Activated T-cell treated with anti-CD3 and anti-CD28 coated beads, Interleukin-2, amount 50 U/mL, for 72 hours (primary cell): Measurements from ENCODE around the gene CBX3. TPM values are rescaled to one million over a fixed set of nuclear protein-coding genes. Genes with fewer than 3 reads are reported as not detected.

ENCODE experiments used
- ATAC-seq, 2 donors: fragments of 150-1000 bp; cut with Tn5 transposase; replicated peaks in 1 of 2; 2 replicates each; pipeline ENCODE4 v1.10.0; 2021; ENCODE audit warnings: moderate library complexity in 2 of 2, mild to moderate bottlenecking in 1 of 2
- DNase-seq, 2 donors: peaks; one replicate each; pipeline ENCODE4 v3.0.0; 2021 to 2022; ENCODE audit warnings: mixed read lengths in 1 of 2
- H3K27ac Mint-ChIP-seq: one replicate; pipeline ENCODE4 v1.8.0; 2022; ENCODE audit warnings: mild to moderate bottlenecking, moderate library complexity, mixed read lengths
- H3K27me3 Mint-ChIP-seq: one replicate; pipeline ENCODE4 v1.8.0; 2022; ENCODE audit warnings: low read depth, mixed read lengths
- H3K36me3 Mint-ChIP-seq, 2 donors: one replicate each; pipeline ENCODE4 v1.8.0; 2022; ENCODE audit warnings: mixed read lengths in 2 of 2, mild to moderate bottlenecking in 1 of 2; ENCODE audit not compliant: insufficient read depth in 2 of 2
- H3K4me1 Mint-ChIP-seq: one replicate; pipeline ENCODE4 v1.8.0; 2022; ENCODE audit warnings: low read depth, mixed read lengths
- H3K4me3 Mint-ChIP-seq, 2 donors: one replicate each; pipeline ENCODE4 v1.8.0; 2022; ENCODE audit warnings: mild to moderate bottlenecking in 2 of 2, mixed read lengths in 2 of 2, moderate library complexity in 2 of 2
- H3K9me3 Mint-ChIP-seq, 2 donors: one replicate each; pipeline ENCODE4 v1.8.0; 2022; ENCODE audit warnings: mixed read lengths in 2 of 2
- total RNA-seq, 2 donors: library from RNA; stranded (reverse); gene quantifications; one replicate each; pipeline ENCODE4 v1.2.3, GENCODE V29; 2022

CBX3 gene
- total RNA-seq, 2 donors from 2014 or later: 201 to 221 TPM

DNA sequence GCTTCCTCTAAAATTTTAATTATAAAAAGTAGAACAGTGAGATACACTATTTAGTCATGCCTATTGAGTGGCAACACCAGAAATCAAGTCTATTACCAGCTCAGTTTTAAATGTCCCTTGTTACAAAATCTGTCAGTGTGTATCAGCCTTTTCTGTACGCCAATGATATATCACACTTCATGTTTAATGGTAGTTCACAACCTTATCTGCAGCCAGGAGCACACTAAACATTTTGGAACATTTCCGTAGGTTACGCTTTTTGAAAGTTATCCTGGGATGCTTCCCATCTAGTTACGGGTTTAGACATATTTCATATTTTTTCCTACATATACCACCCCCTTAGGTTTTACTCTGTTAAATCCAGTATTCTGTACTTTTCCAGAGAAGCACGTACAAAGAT, 6.4 kb upstream of the CBX3 start:
- Mint-ChIP-seq H3K27ac (peak overlapping the region; percentile 100), H3K9me3 (no peaks in the 10 kb centered on the region), H3K4me3 (peak overlapping the region; percentile 96 to 100), H3K36me3 (peaks cover 46 to 88% of the 10 kb centered on the region in 2 donors), H3K4me1 (peaks cover 73% of the 10 kb centered on the region), H3K27me3 (no peaks in the 10 kb centered on the region)
- ATAC-seq: no peak
- DNase-seq: no peak

DNA sequence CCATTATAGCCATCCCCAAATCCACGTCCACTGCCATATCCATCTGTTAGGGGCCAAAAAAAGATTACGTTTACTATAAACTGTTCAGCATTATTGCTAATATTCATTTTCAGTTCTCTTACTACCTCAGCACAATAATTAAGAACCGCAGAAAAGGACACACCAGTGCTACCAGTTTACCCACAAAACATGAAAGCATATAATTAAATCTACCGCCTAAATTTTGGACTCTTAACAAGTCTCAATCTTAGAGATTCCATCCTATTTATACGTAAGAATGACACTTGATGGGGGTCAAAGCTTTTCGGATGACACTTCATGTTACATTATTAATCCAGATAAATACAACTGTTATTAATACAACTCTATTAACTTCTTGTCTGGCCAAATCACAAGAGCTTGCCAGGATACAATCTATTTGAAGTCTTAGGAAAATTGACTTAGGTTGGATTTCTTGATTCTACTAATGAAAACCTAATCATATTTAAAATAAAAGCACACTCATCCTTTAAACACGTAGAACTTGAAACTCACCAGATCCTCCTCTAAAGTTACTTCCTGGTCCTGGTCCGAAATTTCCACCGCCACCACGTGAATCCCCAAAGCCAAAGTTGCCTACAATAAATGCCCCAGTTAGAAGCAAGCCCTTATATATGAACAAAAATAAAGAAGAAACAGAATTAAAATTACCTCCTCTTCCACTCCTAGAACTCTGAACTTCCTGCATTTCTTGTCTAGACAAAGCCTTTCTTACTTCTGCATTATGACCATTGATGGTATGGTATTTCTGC, 5.5 kb upstream of the CBX3 start:
- no peak for ATAC-seq
- DNase-seq: no peak
- peak overlapping the region; percentile 96 to 100 for H3K4me3 Mint-ChIP-seq
- no peaks in the 10 kb centered on the region for H3K9me3 Mint-ChIP-seq
- H3K36me3 Mint-ChIP-seq: peaks cover 48 to 84% of the 10 kb centered on the region in 2 donors
- no peaks in the 10 kb centered on the region for H3K27me3 Mint-ChIP-seq
- H3K4me1 Mint-ChIP-seq: peaks cover 68% of the 10 kb centered on the region
- H3K27ac Mint-ChIP-seq: peak overlapping the region; percentile 100

DNA sequence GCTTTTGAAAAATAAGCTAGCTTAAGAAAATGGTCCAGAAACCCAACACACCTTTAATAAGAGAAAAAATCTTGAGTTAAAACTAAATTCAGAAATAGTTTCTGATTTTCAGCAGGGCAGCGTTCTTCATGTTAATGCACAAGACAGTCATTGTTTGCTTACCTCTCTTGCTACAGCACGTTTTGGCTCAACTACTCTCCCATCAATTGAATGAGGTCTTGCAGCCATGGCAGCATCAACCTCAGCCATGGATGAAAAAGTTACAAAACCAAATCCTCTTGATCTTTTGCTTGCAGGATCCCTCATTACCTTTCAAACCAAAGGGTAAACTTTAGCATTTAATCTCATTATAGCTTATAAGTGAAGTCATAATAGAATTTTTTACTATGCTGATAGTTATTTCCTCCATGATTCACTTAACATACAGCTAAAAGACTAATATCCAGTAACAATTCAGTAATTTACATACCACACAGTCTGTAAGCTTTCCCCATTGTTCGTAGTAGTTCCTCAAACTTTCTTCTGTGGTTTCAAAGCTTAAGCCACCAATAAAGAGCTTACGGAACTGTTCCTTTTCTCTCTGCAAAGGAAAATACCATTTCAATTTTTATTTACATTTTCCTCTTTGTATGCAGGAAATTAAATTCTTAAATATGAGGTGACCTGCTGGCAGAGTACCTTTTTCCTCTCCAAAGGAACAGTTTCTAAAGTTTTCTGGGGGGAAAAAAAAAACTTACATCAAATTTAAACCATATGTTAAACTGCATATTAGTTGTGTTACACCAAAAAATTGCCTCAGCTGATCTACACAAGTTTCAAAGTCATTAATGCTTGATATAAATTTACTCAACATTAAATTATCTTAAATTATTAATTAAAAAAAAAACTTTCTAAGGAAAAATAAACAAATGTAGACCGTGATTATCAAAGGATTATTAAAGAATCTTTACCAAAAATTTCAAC, 4.1 kb upstream of the CBX3 start:
- no peaks in the 10 kb centered on the region for H3K9me3 Mint-ChIP-seq
- ATAC-seq (no peak), DNase-seq (no peak)
- peaks cover 55% of the 10 kb centered on the region for H3K4me1 Mint-ChIP-seq
- H3K4me3 Mint-ChIP-seq: peak overlapping the region; percentile 96 to 100
- peaks cover 44 to 74% of the 10 kb centered on the region in 2 donors for H3K36me3 Mint-ChIP-seq
- H3K27ac Mint-ChIP-seq: peak overlapping the region; percentile 100
- H3K27me3 Mint-ChIP-seq: no peaks in the 10 kb centered on the region

GRCh38 chr7:26198133-26198780, 3.3 kb upstream of the CBX3 start:
- Mint-ChIP-seq H3K4me3 (peak overlapping the region; percentile 96 to 100), H3K9me3 (no peaks in the 10 kb centered on the region), H3K27ac (peak overlapping the region; percentile 100), H3K36me3 (peaks cover 42 to 72% of the 10 kb centered on the region in 2 donors), H3K27me3 (no peaks in the 10 kb centered on the region), H3K4me1 (peaks cover 53% of the 10 kb centered on the region)
- ATAC-seq: no peak
- DNase-seq: no peak

GRCh38 chr7:26198781-26199169, 2.8 kb upstream of the CBX3 start:
- peak overlapping the region; percentile 100 for H3K27ac Mint-ChIP-seq
- H3K36me3 Mint-ChIP-seq: peaks cover 40 to 68% of the 10 kb centered on the region in 2 donors
- H3K9me3 Mint-ChIP-seq: no peaks in the 10 kb centered on the region
- peaks cover 51% of the 10 kb centered on the region for H3K4me1 Mint-ChIP-seq
- H3K4me3 Mint-ChIP-seq: peak overlapping the region; percentile 96 to 100
- H3K27me3 Mint-ChIP-seq: no peaks in the 10 kb centered on the region
- ATAC-seq (no peak), DNase-seq (no peak)

DNA sequence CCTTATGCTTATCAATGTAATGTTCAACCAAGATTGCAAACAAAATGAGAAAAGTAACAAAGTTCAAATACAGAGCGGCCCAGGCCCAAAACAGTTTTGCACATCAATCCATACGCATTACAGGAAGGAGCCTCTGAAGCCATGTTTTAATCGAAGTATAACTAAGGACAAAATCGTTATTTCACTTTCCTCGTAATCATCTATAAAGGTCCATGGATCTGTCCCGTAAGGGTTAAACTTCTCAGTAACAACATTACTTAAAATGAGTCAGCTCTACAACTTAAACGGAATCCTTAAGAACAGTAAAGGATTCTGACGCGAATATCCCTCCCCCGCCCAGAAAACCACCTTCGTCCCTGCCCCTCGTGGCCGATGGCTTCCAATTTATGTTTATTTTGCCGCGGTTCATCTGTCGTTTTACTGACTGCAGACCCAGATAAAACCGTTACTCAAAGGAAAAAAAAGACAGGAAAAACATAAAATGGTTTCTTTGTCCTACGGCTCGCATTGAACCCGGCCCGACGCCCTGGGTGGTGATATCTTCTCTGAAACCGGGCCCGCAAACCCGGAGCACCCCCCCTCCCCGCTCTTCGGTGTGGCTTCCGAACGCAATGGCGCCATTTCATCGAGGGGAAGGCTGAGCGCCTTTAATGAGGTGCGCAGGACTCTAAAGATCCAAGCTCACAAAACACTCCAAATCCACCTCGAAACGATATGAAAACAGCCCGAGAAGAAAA, 2.1 kb upstream of the CBX3 start:
- Mint-ChIP-seq H3K27ac (peak overlapping the region; percentile 100), H3K27me3 (no peaks in the 10 kb centered on the region), H3K4me1 (peaks cover 51% of the 10 kb centered on the region), H3K4me3 (peak overlapping the region; percentile 96 to 100), H3K9me3 (no peaks in the 10 kb centered on the region), H3K36me3 (peaks cover 37 to 68% of the 10 kb centered on the region in 2 donors)
- no peak for ATAC-seq
- peak; percentile 55 to 64 for DNase-seq

DNA sequence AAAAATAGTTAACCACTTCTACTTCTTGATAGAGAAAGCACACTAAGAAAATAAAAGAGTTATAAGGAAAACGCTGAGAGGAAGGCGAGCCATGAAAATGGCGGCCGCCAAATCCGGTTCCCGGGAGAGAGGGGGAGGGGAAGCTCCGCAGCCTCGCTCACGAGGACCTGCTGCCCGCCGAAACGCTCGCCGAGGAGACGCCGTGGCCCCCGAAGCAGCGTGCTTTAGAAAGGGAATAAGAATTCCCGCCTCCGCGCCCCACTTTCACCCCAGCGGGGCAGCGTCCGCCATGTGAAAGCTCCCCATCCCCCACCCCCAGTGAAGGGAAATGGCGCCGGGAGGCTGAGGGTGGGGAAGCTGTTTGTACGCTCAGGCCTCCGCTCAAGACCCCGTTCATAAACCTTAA, 1.5 kb upstream of the CBX3 start:
- H3K9me3 Mint-ChIP-seq: no peaks in the 10 kb centered on the region
- H3K27me3 Mint-ChIP-seq: no peaks in the 10 kb centered on the region
- H3K4me1 Mint-ChIP-seq: peaks cover 51% of the 10 kb centered on the region
- peak overlapping the region; percentile 96 to 100 for H3K4me3 Mint-ChIP-seq
- peak overlapping the region; percentile 100 for H3K27ac Mint-ChIP-seq
- ATAC-seq (peak; percentile 16 to 23), DNase-seq (peak; percentile 76 to 79)
- H3K36me3 Mint-ChIP-seq: peaks cover 37 to 66% of the 10 kb centered on the region in 2 donors

GRCh38 chr7:26200444-26201246, 900 bp upstream of the CBX3 start, which contains the start of gene HNRNPA2B1:
TSS of gene HNRNPA2B1 (minus strand) at chr7:26200746. CDS start at chr7:26200577, 169 bp downstream.
- Mint-ChIP-seq H3K36me3 (peaks cover 33 to 66% of the 10 kb centered on the region in 2 donors), H3K9me3 (no peaks in the 10 kb centered on the region), H3K4me1 (peaks cover 51% of the 10 kb centered on the region), H3K4me3 (peak within 1 kb of the TSS; percentile 96 to 100), H3K27ac (peak within 1 kb of the TSS; percentile 100), H3K27me3 (no peaks in the 10 kb centered on the region)
- DNase-seq (peak; percentile 97 to 98), ATAC-seq (peak; percentile 70 to 73)

DNA sequence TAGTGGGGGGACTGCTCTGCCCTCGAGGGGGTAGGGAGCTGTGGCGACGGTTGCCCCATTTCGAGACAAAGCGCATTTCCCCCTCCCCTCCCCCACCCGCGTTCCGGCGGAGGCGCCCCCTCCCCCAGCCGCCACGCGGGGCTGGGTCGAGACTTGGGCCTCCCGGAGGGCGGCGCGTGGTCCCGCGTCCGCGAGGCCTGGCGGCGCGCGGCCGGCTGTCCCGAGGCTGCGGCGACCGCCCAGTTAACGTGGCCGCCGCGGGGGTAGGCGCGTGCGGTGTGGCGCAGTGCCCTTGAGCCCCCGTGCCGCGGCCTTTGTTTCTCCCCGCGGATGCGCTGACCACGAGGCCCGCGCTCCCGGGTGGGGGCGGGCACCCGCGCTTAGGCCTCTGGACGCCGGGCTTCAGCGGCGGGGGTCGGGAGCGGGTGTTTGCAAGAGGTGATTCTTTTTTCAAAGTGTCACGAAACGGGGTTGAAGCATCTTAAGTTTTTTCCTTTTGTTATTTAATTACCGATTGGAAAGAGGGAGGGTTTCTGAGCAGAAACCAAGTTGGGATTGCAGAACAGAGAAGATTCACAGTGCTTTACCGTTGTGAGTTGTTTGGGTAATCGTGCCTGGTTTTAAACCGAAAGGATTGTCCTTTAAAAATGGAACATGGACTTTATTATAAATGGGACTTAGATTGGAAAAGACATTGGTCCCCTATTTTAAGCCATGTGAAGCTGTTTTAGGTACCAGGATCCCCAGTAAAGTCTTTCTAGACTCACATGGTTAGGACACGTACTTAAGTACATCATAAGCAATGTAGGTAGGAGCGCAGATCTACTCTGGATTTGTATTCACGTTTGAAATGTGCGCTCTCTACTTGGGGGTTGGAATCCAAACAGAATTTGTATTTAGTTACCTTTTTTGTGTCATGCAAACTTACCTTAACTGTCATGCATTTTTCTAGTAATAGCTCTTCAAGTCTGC, 760 bp downstream of the CBX3 start:
- Mint-ChIP-seq H3K27me3 (no peaks in the 10 kb centered on the region), H3K4me1 (peaks cover 51% of the 10 kb centered on the region), H3K9me3 (no peaks in the 10 kb centered on the region), H3K27ac (peak overlapping the region; percentile 99), H3K36me3 (peaks cover 25 to 64% of the 10 kb centered on the region in 2 donors), H3K4me3 (peak overlapping the region; percentile 87 to 99)
- DNase-seq: peak; percentile 56 to 61
- no peak for ATAC-seq

DNA sequence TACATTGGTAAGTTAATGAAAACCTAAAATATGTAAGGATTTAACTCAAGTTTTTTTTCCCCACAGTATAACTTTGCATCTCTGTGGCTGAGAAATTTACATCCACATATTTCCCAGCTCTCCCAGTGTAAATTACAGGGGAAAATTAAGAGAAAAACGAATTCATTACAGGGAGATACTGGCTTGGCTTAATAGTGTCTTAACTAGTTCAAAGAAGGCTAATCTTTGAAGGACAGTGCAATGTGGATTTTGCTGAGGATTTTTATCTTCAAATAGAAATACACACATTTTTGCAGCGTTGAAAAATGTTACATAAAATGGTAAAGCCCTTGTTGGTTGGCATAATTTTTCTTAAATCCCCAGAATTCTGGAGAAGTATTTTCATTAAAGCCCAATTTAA, 1.5 kb downstream of the CBX3 start:
- DNase-seq (no peak), ATAC-seq (no peak)
- peaks cover 55% of the 10 kb centered on the region for H3K4me1 Mint-ChIP-seq
- peaks cover 25 to 68% of the 10 kb centered on the region in 2 donors for H3K36me3 Mint-ChIP-seq
- H3K4me3 Mint-ChIP-seq: peak overlapping the region; percentile 87 to 99
- no peaks in the 10 kb centered on the region for H3K27me3 Mint-ChIP-seq
- H3K27ac Mint-ChIP-seq: peak overlapping the region; percentile 99
- H3K9me3 Mint-ChIP-seq: no peaks in the 10 kb centered on the region

- peak overlapping the region; percentile 24 for H3K27ac Mint-ChIP-seq
- no peaks in the 10 kb centered on the region for H3K9me3 Mint-ChIP-seq
- ATAC-seq: no peak
- peaks cover 49% of the 10 kb centered on the region for H3K4me1 Mint-ChIP-seq
- no peaks in the 10 kb centered on the region for H3K27me3 Mint-ChIP-seq
- peaks cover 11 to 65% of the 10 kb centered on the region in 2 donors for H3K36me3 Mint-ChIP-seq
- no peak overlapping the region for H3K4me3 Mint-ChIP-seq
- no peak for DNase-seq
Observed at GRCh38 chr7:26208040-26208439, 6.5 kb downstream of the CBX3 start.
